GM12875 (cell line): ENCODE measurements around the gene MRPL14.
"Not testable (repeated sequence)": the region's sequence is repeated elsewhere in the genome, so short reads cannot be mapped to it uniquely, and the experiment has no call there.

Source experiments
- H3K4me3 ChIP-seq: one replicate; pipeline ENCODE4 v1.5.1; 2011; ENCODE audit warnings: low read depth, low read length, control low read depth
- TF ChIP-seq, protein P1 (sequence below): IDR thresholded peaks from 2 replicates; pipeline ENCODE4 v1.5.1; 2011; ENCODE audit warnings: low read depth, mild to moderate bottlenecking, control low read depth, inconsistent platforms, low read length, moderate library complexity, borderline replicate concordance; ENCODE audit not compliant: insufficient read depth

MRPL14 gene

GRCh38 chr6:44093066-44093465 lies 34.2 kb downstream of the MRPL14 start:
- TF ChIP-seq, protein P1, sequence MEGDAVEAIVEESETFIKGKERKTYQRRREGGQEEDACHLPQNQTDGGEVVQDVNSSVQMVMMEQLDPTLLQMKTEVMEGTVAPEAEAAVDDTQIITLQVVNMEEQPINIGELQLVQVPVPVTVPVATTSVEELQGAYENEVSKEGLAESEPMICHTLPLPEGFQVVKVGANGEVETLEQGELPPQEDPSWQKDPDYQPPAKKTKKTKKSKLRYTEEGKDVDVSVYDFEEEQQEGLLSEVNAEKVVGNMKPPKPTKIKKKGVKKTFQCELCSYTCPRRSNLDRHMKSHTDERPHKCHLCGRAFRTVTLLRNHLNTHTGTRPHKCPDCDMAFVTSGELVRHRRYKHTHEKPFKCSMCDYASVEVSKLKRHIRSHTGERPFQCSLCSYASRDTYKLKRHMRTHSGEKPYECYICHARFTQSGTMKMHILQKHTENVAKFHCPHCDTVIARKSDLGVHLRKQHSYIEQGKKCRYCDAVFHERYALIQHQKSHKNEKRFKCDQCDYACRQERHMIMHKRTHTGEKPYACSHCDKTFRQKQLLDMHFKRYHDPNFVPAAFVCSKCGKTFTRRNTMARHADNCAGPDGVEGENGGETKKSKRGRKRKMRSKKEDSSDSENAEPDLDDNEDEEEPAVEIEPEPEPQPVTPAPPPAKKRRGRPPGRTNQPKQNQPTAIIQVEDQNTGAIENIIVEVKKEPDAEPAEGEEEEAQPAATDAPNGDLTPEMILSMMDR = no peak
- no peak overlapping the region for H3K4me3 ChIP-seq

- H3K4me3 ChIP-seq = no peak overlapping the region
- TF ChIP-seq, protein P1 = no peak
Measured at GRCh38 chr6:44091981-44092884, 35.0 kb downstream of the MRPL14 start.

DNA sequence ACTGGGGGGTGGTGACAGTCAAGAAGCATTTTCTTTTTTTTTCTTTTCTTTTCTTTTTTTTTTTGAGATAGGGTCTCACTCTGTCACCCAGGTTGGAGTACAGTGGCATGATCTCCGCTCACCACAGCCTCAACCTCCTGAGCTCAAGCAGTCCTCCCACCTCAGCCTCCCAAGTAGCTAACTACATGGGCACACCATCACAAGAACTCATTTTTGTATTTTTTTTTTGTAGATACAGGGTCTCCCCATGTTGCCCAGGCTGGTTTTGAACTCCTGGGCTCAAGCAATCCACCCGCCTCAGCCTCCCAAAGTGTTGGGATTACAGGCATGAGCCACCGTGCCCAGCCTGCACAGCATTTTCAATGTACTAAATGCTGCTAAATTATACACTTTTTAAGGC lies 35.9 kb downstream of the MRPL14 start:
- H3K4me3 ChIP-seq = not testable (repeated sequence)

DNA sequence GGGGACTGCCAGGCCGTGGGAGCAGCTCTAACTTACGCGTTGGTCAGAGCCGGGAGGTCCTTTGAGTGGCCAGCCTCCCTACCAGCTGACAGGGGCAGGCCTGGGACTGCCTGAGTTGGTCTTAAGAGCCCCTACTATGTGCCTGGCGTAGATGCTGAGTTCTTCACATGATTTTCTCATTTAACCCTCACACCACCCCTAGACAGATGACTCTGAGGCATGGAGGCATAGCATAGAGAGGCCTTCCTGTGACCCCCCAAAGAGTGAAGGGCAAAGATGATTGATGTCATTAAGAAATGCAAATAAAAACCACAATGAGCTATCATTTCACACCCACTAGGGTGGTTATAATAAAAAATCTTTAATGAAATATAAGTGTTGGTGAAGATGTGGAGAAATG lies 36.8 kb downstream of the MRPL14 start:
- no peak overlapping the region for H3K4me3 ChIP-seq
- TF ChIP-seq, protein P1 = no peak

GRCh38 chr6:44088827-44089590 lies 38.2 kb downstream of the MRPL14 start:
- no peak overlapping the region for H3K4me3 ChIP-seq
- TF ChIP-seq, protein P1 = no peak

DNA sequence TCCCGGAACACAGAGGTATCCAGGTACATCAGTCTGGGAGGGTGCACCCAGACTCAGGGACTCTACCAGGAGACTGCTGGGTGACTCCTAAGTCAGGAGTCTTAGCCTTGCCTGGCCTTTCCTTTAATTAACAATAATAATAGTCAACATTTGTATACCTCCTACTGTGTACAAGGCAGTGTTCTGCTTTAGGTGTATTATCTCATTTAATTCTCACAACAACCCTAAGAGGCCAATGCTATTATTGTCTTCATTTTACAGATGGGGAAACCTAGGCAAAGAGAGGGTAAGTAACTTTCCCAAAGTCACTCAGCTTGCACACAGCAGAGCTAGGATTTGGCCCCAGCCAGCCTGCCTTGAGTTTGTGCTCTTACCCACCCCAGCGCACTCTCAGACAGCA lies 39.6 kb downstream of the MRPL14 start:
- TF ChIP-seq, protein P1 = no peak
- no peak overlapping the region for H3K4me3 ChIP-seq

DNA sequence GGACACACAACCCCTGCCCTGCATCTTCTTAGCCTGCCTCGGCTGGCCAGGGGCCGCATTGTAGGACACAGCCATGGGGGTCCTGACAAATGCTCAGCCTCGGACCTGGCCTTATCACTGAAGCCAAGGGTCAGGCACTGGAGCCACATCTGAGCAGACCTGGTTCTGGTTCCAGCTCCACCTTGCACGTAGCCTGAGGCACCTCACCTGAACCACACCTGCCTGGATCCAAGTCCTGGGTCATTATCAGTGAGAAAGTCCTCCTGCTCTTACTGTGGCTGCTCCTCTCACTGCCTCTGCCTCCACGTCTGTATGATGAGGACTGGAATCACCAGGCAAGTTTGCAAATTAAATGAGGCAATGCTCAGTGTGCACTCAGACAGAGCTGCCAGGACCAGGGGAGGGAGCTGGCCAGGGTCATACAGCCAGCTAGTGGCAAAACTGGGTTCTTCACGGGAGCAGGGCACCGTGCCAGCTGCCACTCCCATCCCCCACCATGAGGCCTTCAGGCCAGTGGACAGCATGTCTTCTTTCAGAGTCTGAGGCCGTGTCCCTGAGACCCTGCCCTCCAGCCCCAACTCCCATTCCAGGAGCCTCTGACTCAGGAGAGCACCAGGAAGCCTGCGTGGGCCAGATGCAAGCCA lies 40.2 kb downstream of the MRPL14 start:
- H3K4me3 ChIP-seq = no peak overlapping the region
- TF ChIP-seq, protein P1 = no peak
